HG03457 (cell line): Measurements from ENCODE around the gene GNL1.
"Not testable (repeated sequence)": the region's sequence is repeated elsewhere in the genome, so short reads cannot be mapped to it uniquely, and the experiment has no call there.

Source experiments
- ATAC-seq: cut with Tn5 transposase; IDR thresholded peaks from one replicate; pipeline ENCODE4 v1.9.1; 2021; ENCODE audit warnings: moderate number of reproducible peaks; ENCODE audit not compliant: unreplicated experiment

The GNL1 gene

DNA sequence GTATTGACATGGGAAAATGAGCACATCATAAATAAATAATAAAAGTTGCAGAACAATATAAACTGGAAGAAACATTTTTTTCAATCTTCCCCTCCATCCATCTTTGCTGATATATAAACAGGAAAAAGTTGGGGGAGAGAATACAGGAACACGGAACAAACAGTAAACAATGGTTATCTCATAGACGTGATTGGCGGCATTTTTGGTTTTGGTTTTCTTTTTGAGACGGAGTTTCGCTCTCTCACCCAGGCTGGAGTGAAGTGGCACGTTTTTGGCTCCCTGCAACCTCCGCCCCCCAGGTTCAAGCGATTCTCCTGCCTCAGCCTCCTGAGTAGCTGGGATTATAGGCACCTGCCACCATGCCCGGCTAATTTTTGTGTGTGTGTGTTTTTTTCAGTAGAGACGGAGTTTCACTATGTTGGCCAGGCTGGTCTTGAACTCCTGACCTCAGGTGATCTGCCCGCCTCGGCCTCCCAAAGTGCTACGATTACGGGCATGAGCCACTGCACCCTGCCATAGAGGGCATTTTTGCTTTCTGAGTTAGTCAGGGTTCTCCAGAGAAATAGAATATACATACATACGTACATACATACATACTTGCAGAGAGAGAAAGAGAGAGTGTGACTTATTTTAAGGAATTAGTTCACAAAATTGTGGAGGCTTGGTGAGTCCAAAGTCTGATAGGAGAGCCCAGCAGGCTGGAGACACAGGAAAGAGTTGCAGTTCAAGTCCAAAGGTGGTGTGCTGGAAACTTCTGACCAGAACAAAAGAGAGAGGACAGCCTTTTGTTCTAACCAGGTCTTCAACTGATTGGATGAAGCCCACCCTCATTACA is 22.6 kb downstream of the GNL1 start:
- no peak for ATAC-seq

GRCh38 chr6:30530014-30530413 is 26.3 kb downstream of the GNL1 start:
- ATAC-seq: no peak

DNA sequence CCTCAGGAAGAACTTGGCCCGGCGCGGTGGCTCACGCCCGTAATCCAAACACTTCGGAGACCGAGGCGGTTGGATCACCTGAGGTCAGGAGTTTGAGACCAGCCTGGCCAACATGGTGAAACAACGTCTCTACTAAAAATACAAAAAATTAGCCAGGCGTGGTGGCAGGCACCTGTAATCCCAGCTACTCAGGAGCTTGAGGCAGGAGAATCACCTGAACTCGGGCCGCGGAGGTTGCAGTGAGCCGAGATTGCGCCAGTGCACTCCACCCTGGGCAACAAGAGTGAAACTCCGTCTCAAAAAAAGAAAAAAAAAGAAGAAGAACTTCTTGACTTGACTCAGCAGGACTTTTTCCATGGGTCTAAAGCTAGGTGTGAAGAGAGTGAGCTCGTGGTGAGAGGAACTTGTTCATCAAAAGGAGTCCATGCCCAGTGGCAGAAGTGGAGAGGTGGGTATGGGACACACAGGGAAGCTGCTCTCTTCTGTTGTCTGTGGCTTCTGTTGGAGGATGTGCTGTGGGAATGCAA is 26.9 kb downstream of the GNL1 start:
- ATAC-seq: not testable (repeated sequence)

GRCh38 chr6:30526444-30526843 is 29.8 kb downstream of the GNL1 start:
- ATAC-seq: not testable (repeated sequence)

- ATAC-seq: not testable (repeated sequence)
These were observed 34.3 kb downstream of the GNL1 start for GRCh38 chr6:30521952-30522351.

GRCh38 chr6:30521082-30521481 is 35.2 kb downstream of the GNL1 start:
- ATAC-seq: not testable (repeated sequence)

GRCh38 chr6:30520522-30520921 is 35.8 kb downstream of the GNL1 start:
- no peak for ATAC-seq

- not testable (repeated sequence) for ATAC-seq
These were observed 37.7 kb downstream of the GNL1 start for GRCh38 chr6:30518505-30519145.

- ATAC-seq: not testable (repeated sequence)
These were observed 38.4 kb downstream of the GNL1 start for GRCh38 chr6:30517767-30518504.

- ATAC-seq: not testable (repeated sequence)
These were observed 39.6 kb downstream of the GNL1 start for GRCh38 chr6:30516754-30517076.

GRCh38 chr6:30515944-30516753 is 40.1 kb downstream of the GNL1 start:
- ATAC-seq: no peak

DNA sequence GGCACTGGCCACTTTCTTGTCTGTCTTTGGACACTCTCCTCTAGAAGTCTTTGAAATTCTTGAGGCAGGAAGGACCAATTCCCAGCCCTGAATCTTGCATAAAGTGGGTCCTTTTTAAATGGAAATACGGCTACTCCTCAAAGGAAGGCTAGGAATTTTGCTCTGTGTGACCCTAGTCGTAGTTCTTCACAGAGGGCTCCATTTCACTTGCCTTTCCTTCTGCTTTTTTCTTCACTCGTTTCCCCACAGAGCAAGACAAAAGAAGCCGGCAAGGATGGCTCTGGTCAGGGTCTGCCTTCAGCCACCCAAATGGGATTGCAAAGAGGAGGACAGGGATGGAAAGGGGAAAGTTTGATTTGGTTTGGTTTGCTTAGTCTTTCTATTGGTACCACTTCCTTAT is 41.2 kb downstream of the GNL1 start:
- no peak for ATAC-seq

- no peak for ATAC-seq
These were observed 42.8 kb downstream of the GNL1 start for GRCh38 chr6:30513451-30513850.

DNA sequence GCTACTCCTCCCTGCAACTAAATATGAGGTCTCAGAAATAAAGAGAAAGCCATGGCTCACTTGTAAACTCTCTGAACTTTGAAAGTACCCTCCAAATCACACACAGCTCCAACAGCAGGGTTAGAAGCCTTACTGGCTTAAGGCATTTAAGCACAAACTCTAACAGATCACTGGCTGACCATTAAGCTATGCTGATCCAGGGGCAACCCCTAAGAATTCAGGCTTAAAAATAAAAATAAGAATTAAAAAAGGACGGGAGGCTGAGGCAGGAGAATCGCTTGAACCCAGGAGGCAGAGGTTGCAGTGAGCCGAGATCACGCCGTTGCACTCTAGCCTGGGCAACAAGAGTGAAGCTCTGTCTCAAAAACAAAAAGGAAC is 45.1 kb downstream of the GNL1 start:
- no peak for ATAC-seq

- no peak for ATAC-seq
These were observed 45.7 kb downstream of the GNL1 start for GRCh38 chr6:30510419-30511168.

DNA sequence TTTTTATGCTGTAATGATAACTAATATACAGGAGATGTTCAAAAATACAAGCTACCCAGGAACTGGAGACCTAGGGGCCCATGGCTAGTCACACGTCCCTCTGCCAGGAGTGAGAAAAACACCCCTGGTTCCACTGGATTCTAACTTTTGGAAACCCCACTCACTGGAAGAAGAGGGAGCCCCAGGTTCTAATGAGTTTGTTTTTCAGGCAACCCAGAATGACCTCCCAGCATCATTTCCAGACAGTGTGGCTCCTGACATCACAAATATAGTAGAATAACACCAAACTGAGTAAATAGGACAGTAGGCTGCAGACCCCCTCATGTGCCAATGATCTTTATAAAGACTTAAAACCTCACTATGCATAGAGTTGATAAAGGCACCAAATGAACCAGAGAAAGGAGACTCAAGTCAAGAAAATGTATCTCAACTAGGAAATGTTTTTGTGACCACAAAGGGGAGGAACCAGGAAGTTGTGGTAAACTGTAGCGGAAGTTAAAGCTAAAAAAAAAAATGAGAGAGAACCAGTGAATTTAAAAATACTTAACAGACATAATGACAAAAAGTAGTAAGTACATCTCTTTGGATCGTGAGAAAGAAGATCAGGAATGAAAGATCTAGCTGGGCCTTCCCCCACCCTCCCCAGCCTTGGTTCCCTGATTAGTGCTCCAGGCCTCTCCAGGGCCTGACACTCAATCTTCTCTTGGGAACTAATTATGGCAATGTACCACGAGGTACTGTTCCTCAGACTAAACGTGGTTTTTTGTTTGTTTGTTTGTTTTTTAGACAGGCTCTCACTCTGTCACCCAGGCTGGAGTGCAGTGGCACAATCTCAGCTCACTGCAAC is 47.2 kb downstream of the GNL1 start:
- no peak for ATAC-seq

DNA sequence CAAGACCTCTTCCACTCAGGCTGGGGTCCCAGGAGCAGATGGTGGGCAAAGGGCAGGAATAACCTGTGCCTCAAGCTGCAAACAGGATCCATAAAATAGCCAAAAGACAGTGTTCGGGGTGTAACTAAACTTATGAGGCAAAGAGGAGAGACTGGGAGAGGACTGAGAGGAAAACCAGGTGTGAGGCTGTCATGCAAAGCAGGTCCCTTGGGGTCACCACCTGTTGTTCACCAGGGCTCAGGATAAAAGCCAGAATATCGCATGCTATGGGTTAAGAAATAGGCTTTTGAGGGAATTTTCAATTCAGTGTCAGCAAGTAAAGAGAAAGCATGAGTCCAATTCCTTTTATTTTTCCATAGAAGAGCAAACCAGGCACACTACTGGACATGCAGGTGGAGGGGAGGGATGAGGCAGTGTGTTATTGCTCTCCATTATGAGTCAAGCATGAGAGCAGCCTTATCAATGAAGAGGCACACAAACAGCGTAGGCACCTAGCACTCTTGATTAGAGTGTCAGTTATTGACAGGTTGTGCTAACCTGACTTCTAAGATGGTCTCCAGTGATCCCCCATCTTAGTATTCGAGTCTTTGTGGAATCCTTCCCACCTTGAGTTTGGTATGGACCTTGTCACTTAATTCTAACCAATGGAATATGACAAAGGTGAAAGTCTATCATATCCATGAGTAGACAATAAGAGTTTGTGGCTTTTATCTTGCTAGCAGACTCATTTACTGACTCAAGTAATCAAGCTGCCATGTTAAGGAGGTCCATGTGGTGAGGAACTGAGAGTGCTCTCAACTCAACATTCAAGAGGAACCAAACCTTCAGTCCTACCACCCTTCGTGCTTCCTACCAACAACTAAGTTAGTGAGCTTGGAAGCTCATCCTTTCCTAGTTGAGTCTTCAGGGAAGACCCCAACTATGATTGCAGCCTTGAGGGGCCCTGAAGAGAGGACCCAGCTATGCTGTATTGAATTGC is 48.2 kb downstream of the GNL1 start:
- ATAC-seq: no peak
